Measurements from ENCODE around the gene CACNA2D2.

The CACNA2D2 gene

GRCh38 chr3:50381383-50381782, 122.1 kb downstream of the CACNA2D2 start:
- H3K27me3 ChIP-seq (ENCODE audit: insufficient read depth, low read length), result peaks cover 25% of the 10 kb centered on the region
- H3K36me3 ChIP-seq (ENCODE audit: insufficient read depth, low read length), result no peaks in the 10 kb centered on the region
- H3K9me3 ChIP-seq (ENCODE audit: low read length), result no peaks in the 10 kb centered on the region
- H2AFZ ChIP-seq (ENCODE audit: low read depth, low read length), result no peak overlapping the region
- H3K4me1 ChIP-seq (ENCODE audit: insufficient read depth, low read length), result peaks cover 14% of the 10 kb centered on the region
- H3K4me3 ChIP-seq (ENCODE audit: low read length), result no peak overlapping the region

DNA sequence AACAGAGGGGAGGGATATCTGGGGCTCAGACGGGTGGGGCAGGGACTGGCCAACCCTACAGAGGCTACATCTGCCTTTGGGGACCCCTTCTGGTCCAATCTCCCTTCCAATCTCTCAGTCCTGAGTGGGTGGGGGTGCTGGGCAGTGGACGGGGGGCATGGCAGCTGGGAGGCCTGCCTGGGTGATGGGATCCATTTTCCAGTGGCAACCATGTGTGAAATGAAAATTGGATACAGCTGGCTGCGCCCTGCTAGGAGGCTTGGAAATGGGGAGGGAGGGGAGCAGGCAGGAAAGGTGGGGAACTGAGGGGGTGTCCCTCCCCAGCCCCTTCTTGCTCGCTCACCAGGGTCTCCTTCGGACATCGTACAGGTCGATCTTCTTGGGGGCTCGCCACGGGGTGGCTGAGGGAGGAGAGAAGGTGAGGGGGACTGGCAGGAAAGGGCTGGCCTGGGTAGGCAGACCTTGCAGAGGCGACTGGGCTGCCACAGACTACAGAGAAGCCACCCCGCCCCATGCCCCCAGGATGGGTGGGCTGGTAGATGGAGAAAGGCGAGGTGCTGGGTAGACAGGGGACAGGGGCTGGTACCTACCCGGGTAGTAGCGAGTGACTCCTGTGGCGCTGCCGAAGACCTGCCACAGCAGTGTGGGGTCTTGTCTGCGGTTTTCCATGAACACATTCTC, 122.9 kb downstream of the CACNA2D2 start:
- no peaks in the 10 kb centered on the region for H3K9me3 ChIP-seq (ENCODE audit: low read length)
- H3K27me3 ChIP-seq (ENCODE audit: insufficient read depth, low read length), result peaks cover 18% of the 10 kb centered on the region
- peaks cover 14% of the 10 kb centered on the region for H3K4me1 ChIP-seq (ENCODE audit: insufficient read depth, low read length)
- H3K4me3 ChIP-seq (ENCODE audit: low read length), result no peak overlapping the region
- H3K36me3 ChIP-seq (ENCODE audit: insufficient read depth, low read length), result no peaks in the 10 kb centered on the region
- no peak overlapping the region for H2AFZ ChIP-seq (ENCODE audit: low read depth, low read length)

DNA sequence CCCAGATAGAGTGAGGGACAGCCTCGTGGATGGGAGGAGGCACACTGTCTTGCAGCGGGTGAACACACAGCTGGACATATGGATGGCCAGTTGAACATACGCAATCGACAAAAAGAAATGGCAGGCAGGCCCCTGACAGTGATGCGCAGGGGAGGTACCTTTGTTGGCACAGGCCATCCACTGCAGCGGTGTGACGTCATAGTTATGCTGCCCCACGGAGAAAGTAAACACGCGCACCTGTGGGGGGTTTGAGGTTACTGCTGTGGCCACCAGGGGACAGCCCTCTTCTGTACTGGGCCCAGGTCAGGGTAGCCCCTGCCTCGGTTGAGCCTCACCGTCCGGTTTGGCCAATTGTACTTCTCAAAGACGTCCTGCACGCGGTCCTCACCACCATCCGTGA, 124.7 kb downstream of the CACNA2D2 start:
- H2AFZ ChIP-seq (ENCODE audit: low read depth, low read length), result no peak overlapping the region
- no peak overlapping the region for H3K4me3 ChIP-seq (ENCODE audit: low read length)
- H3K9me3 ChIP-seq (ENCODE audit: low read length), result no peaks in the 10 kb centered on the region
- no peaks in the 10 kb centered on the region for H3K36me3 ChIP-seq (ENCODE audit: insufficient read depth, low read length)
- H3K27me3 ChIP-seq (ENCODE audit: insufficient read depth, low read length), result peaks cover 13% of the 10 kb centered on the region
- peaks cover 19% of the 10 kb centered on the region for H3K4me1 ChIP-seq (ENCODE audit: insufficient read depth, low read length)

DNA sequence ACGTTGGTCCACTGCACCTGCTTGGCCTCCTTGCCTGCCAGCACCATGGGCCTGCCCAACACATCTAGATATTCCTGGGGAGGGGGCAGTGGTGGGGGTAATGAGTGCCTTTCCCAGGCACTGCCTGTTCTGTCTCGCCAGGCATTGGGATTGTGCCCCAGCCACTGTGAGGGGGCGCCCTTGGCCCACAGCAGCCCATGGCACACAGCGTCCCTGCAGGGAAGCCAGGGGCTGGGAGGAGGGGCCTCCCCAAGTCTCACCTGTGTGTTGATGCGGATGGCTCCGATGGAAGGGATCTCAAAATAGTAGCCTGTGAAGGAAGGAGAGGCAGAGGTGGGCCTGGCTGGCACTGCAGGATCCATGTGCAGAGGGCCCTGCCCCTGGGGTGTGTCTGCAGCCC, 125.4 kb downstream of the CACNA2D2 start:
- Histone ChIP-seq H3K4me1 (ENCODE audit: insufficient read depth, low read length) (peaks cover 20% of the 10 kb centered on the region), H3K9me3 (ENCODE audit: low read length) (no peaks in the 10 kb centered on the region), H2AFZ (ENCODE audit: low read depth, low read length) (no peak overlapping the region), H3K36me3 (ENCODE audit: insufficient read depth, low read length) (no peaks in the 10 kb centered on the region), H3K4me3 (ENCODE audit: low read length) (no peak overlapping the region), H3K27me3 (ENCODE audit: insufficient read depth, low read length) (peaks cover 9% of the 10 kb centered on the region)

DNA sequence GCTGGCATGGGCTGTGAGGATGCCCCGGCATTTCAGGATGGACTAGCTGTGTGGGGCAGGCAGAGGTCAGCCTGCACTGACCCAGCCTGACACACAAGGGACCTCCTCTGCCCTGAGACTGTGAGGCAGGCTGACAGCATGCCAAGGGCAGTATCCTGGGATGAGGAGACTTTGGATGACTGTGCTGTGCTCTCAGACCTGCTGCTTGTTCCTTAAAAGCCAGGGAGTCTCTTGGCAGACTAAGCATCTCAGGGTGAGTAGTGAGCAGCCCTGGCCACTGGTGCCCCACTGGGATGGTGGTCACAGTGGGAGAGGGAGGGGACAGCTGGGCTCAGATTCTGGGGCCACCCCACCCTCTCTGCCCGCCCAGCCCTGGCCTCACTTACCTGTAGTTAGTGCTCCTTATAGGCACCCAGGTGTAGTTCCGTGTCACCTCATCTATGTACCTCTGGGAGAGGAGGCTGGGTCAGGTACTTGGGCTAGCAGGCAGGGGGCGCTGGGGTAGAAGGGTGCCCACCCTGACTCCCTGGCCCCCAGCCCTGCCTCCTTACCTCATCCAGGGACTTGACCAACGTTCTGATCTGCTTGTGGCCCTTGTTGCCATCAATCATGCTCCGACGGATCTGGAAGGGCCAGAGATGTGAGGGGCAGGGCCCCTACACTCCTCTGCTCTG, 128.0 kb downstream of the CACNA2D2 start:
- Histone ChIP-seq H3K27me3 (ENCODE audit: insufficient read depth, low read length) (peaks cover 5% of the 10 kb centered on the region), H3K36me3 (ENCODE audit: insufficient read depth, low read length) (no peaks in the 10 kb centered on the region), H3K9me3 (ENCODE audit: low read length) (no peaks in the 10 kb centered on the region), H3K4me3 (ENCODE audit: low read length) (no peak overlapping the region), H3K4me1 (ENCODE audit: insufficient read depth, low read length) (peaks cover 25% of the 10 kb centered on the region), H2AFZ (ENCODE audit: low read depth, low read length) (no peak overlapping the region)

- Histone ChIP-seq H3K4me1 (ENCODE audit: insufficient read depth, low read length) (peaks cover 25% of the 10 kb centered on the region), H3K27me3 (ENCODE audit: insufficient read depth, low read length) (peaks cover 11% of the 10 kb centered on the region), H2AFZ (ENCODE audit: low read depth, low read length) (no peak overlapping the region), H3K36me3 (ENCODE audit: insufficient read depth, low read length) (no peaks in the 10 kb centered on the region), H3K9me3 (ENCODE audit: low read length) (no peaks in the 10 kb centered on the region), H3K4me3 (ENCODE audit: low read length) (no peak overlapping the region)
Observed at GRCh38 chr3:50374363-50375257, 128.8 kb downstream of the CACNA2D2 start.

DNA sequence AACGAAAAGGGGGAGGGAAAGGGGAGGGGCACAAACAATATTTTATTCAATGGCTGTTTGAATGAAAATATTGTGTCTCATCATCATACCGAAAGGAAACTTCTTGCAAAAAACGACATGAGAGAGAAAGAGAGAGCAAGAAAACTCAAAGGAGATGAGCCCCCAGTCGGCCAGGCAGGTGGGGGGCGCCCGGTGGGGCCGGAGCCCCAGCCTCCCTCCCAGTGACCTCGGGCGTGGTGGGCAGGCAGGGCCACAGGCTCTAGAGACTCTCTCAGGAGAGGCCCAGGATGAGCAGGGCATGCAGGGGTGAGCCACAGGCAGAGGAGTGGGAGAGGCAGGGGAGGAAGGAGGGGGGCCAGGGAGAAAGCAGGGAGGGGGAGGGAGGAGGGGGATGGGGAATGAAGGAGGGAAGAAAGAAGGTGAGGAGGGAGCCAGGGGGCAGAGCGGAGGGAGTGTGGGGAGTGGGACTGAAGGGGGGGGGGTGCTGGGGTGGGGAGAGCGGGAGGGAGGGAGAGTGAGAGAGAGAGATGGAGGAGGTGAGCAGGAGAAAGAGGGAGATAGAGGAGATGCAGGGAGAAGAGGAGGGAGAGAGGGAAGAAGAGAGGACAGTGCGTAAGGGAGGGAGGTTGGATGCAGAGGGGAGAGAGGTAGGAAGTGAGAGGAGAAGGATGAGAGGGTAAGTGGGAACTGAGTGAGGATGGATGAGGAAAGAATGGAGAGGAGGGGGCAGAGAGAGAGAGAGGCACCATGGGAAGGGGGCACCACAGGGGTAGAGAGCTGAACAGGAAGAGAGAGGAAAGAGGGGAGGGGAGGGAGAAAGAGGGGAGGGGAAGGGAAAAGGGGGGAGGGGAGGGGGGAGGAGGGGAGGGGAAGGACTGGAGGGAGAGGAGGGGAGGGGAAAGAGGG, 130.0 kb downstream of the CACNA2D2 start:
- Histone ChIP-seq H2AFZ (ENCODE audit: low read depth, low read length) (no peak overlapping the region), H3K27me3 (ENCODE audit: insufficient read depth, low read length) (peaks cover 9% of the 10 kb centered on the region), H3K4me1 (ENCODE audit: insufficient read depth, low read length) (peaks cover 25% of the 10 kb centered on the region), H3K9me3 (ENCODE audit: low read length) (no peaks in the 10 kb centered on the region), H3K36me3 (ENCODE audit: insufficient read depth, low read length) (no peaks in the 10 kb centered on the region), H3K4me3 (ENCODE audit: low read length) (no peak overlapping the region)

DNA sequence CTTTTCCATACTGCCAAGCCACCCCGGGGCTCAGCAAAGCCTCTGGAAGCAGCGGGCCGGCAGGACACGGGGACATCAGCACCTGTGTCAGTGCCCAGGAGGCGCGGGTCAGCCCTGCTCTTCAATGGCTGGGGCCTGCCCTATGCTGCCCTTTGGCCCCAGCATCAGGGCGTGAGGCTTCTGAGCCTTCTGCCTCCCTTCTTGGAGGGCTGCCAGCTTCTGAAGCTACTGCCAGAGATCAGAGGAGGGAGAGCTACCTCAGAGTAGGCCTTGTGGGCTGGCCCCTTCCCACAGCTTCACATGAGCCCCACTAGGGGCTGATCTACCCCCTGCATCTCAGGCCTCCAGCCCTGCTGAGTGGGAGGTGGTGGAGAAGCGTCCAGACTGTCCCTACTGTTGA, 131.1 kb downstream of the CACNA2D2 start:
- peaks cover 9% of the 10 kb centered on the region for H3K27me3 ChIP-seq (ENCODE audit: insufficient read depth, low read length)
- no peak overlapping the region for H3K4me3 ChIP-seq (ENCODE audit: low read length)
- H3K9me3 ChIP-seq (ENCODE audit: low read length), result no peaks in the 10 kb centered on the region
- no peaks in the 10 kb centered on the region for H3K36me3 ChIP-seq (ENCODE audit: insufficient read depth, low read length)
- no peak overlapping the region for H2AFZ ChIP-seq (ENCODE audit: low read depth, low read length)
- peaks cover 25% of the 10 kb centered on the region for H3K4me1 ChIP-seq (ENCODE audit: insufficient read depth, low read length)

- Histone ChIP-seq H3K4me1 (ENCODE audit: insufficient read depth, low read length) (peaks cover 25% of the 10 kb centered on the region), H3K4me3 (ENCODE audit: low read length) (no peak overlapping the region), H3K9me3 (ENCODE audit: low read length) (no peaks in the 10 kb centered on the region), H3K27me3 (ENCODE audit: insufficient read depth, low read length) (peaks cover 12% of the 10 kb centered on the region), H2AFZ (ENCODE audit: low read depth, low read length) (no peak overlapping the region), H3K36me3 (ENCODE audit: insufficient read depth, low read length) (no peaks in the 10 kb centered on the region)
Observed at GRCh38 chr3:50371133-50371685, 132.2 kb downstream of the CACNA2D2 start.

GRCh38 chr3:50370594-50370993, 132.8 kb downstream of the CACNA2D2 start:
- Histone ChIP-seq H3K4me1 (ENCODE audit: insufficient read depth, low read length) (peaks cover 25% of the 10 kb centered on the region), H3K9me3 (ENCODE audit: low read length) (no peaks in the 10 kb centered on the region), H3K4me3 (ENCODE audit: low read length) (no peak overlapping the region), H3K36me3 (ENCODE audit: insufficient read depth, low read length) (no peaks in the 10 kb centered on the region), H3K27me3 (ENCODE audit: insufficient read depth, low read length) (peaks cover 15% of the 10 kb centered on the region), H2AFZ (ENCODE audit: low read depth, low read length) (no peak overlapping the region)

DNA sequence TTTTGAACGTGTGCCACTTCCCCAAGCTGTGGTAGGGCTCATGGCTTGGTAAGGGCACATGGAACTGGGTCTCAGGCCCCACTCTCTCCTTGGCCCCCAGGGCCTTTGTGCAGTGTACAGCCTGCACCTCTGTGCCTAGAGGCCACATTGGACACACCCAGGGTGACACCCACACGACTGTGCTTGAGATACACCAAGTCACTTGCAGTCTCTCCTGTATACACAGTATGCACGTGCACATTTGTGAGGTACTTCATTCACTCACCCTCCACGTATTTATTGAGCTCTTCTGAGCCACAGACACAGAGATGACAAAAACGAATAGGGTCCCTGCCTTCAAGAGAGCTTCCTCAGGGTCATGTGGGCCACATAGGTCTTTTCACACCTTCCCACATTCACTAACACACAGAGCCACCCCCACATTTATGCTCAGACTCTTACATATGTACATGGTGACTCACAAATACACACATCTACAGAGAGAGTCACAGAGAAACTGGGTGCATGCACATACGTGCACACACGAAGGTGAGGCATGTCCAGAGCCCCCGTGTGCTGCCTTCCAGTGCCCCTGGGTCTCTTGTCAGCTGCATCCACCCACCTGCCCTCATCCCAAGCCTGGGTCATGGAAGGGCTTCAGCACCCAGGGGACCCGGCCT, 134.3 kb downstream of the CACNA2D2 start:
- H3K36me3 ChIP-seq (ENCODE audit: insufficient read depth, low read length), result no peaks in the 10 kb centered on the region
- no peak overlapping the region for H2AFZ ChIP-seq (ENCODE audit: low read depth, low read length)
- H3K4me3 ChIP-seq (ENCODE audit: low read length), result no peak overlapping the region
- H3K27me3 ChIP-seq (ENCODE audit: insufficient read depth, low read length), result peaks cover 25% of the 10 kb centered on the region
- H3K9me3 ChIP-seq (ENCODE audit: low read length), result no peaks in the 10 kb centered on the region
- peaks cover 21% of the 10 kb centered on the region for H3K4me1 ChIP-seq (ENCODE audit: insufficient read depth, low read length)

DNA sequence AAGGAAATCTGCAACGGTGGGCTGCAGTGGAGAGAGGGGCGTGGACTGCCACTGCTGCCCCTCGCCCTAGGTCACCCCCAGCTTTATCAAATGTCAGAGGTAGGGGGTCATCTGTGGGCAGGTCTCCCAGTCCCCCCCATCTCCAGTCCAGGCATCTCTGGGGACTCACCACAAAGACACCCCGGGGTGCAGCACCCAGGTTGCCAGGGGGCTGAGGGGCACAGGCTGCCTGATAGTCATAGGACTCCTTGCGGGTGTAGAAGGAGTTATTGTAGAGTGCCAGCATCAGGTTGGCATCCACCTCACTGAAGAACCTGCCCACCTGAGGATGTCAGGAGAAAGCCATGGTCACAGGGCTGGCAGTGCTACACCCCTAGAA, 137.6 kb downstream of the CACNA2D2 start:
- Histone ChIP-seq H2AFZ (ENCODE audit: low read depth, low read length) (no peak overlapping the region), H3K27me3 (ENCODE audit: insufficient read depth, low read length) (peaks cover 32% of the 10 kb centered on the region), H3K36me3 (ENCODE audit: insufficient read depth, low read length) (no peaks in the 10 kb centered on the region), H3K9me3 (ENCODE audit: low read length) (no peaks in the 10 kb centered on the region), H3K4me3 (ENCODE audit: low read length) (no peak overlapping the region), H3K4me1 (ENCODE audit: insufficient read depth, low read length) (peaks cover 2% of the 10 kb centered on the region)
